Embryonic facial prominence (tissue), 1 donor: ENCODE data around the gene LINGO1.

Experiments used
- DNase-seq: peaks from one replicate; pipeline ENCODE4 v3.0.0-alpha.2; 2016; ENCODE audit errors: extremely low spot score

LINGO1 gene

DNA sequence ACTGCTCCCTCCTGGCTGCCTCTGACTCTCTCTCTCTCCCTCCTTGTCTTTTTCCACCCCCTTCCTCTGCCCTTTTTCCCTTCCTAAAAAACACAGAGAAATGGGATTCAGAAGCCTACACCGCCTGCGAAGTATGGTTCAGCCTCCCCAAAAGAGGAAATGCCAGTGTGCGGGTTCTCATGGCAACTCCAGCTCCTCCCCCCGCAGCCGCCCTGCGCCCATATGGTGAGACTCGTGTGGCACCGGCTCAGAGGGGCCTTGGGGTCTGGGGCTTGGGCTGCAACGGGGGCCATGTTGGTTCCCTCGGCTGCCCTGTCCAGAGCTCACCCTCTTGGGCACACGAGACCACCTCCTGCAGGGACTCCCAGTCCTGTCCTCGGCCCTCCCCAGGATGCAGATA is 23.6 kb upstream of the LINGO1 start:
- no peak for DNase-seq

DNA sequence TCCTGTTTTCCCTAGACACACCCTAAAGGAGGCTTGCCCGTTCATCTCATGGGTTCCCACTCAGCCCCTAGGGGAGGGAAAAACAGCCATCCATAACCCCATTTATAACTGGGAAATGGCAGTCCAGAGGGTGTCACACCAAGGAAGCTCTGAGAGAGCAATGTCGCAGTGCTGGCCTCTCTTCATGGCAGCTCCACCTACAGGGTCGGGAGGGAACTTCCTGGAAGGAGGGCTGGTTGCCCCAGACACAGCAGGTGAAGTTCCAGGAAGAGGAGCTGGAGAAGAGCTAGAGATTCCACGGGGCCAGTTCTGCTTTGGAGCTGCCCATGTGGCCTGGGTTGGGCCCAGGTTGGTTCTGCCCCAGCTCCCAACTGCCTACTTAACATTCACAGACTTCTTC is 22.3 kb upstream of the LINGO1 start:
- no peak for DNase-seq

DNA sequence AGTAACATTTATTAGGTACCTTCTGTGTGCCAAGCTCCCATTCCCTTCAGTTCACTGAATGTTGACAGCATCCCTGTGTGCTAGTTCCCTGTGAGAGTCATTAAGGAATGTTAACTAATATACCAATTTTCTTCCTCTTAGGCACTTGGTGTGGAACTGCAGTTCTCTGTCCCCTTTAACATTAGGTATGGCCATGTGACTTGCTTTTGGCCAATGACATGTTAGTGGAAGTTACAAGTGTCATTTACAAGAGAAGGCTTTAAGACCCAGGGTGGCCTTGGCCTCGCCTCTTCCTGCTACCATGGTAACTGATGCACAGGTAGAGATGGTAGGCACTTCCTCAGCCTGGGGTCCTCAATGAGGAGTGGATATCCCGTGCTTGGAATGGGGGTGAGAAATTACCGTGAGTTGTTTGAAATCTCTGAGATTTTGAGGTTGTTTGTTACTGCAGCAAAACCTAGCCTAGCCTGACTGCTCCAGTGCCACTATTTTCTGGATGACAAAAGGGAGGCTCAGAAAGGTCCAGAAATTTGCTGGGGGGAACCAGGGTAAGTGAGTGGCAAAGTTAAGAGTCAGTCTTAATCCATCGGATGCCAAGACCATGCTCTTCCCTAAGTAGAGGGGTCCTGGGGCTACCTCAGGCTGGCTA is 21.2 kb upstream of the LINGO1 start:
- no peak for DNase-seq

DNA sequence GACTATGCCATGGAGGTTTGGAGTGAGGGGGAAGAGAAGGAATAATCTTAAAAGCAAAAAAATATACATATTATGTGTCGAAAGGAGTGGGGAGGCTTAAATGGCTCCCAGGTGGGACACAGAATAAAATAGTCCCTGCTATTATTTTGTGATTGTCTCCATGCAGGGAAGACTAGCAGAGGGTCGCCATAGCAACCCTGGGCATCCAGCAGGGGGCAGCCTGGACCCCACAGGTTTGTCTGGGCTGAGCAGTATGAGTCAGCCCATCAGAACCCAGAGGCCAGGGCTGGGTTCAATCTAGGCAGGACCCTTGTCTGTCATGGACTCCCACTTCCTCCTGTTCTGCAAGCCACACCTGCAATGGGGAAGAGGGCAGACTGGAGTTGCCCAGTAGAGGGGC is 17.6 kb upstream of the LINGO1 start:
- DNase-seq = no peak

DNA sequence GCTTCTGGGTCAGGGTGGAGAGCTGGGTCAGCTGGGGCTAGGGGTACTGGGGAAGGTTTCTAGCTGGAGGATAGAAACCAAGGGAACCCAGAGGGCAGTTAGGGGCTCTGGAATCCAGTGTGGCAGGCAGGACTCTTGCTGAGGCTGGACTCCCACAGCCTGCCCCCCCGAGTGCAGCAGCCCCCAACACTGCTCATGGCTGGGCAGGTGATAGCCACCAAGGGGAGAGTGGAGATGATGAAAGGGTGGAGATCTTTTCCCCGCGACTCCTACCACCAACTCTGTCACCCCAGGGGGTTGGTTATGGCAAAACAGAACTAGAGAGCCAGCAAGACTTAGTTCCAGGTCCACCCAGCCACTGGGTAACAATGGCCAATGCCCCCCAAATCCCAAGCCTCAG is 16.9 kb upstream of the LINGO1 start:
- no peak for DNase-seq

DNA sequence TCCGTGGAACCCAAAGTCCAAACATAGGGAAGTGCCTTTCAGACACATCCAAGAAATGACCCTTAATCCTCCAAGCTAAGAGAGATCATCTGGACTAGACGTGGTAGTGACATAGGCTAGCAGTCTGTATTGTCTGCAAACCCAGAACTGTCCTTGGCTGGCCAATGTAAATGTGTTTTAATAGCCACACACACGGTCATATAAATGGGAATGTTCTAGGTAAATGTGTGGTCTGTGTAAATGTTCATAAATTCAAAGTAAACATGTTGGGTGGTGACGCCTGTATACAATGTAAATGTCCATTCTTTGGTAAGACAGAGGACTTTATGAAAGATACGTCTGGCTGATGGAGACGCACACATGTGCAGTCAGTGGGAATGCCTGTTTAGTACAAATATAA is 16.3 kb upstream of the LINGO1 start:
- DNase-seq = no peak

DNA sequence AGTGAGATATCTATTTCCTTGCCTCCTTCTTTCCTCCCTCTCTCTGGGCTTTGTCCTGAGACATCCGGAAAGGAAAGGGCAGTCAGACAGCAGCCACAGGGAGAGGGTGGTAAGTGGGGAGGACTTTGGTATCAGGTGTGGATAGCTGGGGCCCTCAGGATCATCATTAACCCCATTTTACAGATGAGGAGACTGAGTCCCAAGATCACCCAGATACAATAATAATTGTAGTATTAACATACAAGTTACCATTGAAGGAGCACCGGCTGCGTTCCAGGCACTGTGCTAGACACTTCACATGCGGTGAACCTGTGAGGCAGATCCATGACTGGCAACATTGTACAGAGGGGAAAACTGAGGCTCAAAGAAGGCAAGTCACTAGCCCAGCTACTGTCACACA is 15.2 kb upstream of the LINGO1 start:
- no peak for DNase-seq

DNA sequence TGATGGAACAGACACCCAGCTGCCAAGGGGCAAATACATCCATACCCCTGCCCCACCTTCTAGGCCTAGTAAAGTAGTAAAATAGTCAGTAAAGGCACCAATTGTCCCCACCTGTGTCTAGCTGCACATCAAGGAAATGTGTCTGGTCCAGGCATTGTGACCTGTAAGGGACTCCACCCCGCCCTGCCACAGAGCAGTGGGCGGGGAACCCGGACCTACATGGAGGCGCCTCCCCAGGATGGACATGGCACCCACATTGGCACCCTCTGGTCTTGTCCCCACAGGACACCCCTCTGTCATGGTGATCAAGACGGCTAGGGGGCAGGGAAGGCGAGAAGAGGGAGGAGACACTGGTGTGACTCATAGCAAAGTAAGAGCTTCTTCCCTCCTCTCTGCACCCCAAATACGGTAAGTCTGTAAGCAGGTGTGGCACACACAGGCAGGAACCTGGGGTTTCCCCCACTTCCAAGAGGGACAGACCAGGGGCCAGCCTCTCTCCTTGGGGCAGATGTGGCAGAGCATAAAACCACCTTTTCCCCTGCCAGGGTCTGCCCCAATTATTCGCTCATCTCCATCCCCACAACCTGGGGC is 13.5 kb upstream of the LINGO1 start:
- no peak for DNase-seq

DNA sequence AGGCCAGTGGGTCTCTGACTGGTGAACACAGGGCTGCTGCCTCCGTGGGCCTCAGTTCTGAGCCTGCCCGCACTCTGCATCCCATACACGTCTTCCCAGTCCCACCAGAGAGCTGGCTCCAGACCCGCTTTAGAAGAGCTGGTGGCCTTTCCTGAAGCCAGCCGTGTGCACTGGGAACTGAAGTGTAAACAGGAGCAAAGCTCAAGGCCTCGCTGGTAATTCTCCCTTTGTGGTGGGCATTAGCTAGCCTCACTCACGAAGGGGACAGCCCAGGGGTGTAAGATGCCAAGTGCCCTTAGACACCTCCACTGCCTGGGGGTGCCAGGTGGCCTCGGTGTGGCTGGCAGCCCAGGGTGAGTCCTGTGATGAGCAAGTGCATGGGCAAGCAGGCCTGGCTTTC is 12.9 kb upstream of the LINGO1 start:
- no peak for DNase-seq

DNA sequence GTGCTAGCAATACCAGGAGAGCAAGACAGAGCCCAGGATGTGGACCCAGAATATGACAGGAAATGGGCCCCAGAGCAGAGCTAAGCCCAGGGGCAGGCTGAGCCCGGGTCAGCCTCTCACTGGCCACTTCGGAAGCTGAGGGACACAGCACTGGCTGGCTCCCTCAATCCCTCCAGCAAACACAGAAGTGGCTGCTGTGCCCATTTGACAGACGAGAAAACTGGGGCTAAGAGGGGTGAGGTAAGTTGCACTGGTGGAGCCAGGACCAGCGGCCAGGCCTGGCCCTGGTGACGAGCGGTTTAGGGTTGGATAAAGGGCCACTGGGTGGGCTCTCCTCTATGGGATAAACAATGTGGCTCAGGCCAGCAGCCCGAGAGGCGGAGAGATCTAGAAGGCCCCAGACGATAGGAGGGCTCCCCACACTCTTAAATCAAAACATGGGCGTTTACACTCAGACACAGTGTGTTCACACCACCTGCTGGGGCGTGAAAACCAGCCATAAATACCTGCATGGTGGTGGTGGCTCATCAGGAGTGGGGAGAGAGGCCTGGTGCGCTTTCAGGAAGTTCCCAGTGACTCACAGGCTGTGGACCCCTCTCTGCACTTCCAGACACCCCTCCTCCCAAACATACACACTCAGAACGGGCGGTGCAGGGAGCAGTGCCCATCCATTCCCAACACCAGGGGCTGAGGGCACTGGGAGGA is 12.0 kb upstream of the LINGO1 start:
- no peak for DNase-seq

DNA sequence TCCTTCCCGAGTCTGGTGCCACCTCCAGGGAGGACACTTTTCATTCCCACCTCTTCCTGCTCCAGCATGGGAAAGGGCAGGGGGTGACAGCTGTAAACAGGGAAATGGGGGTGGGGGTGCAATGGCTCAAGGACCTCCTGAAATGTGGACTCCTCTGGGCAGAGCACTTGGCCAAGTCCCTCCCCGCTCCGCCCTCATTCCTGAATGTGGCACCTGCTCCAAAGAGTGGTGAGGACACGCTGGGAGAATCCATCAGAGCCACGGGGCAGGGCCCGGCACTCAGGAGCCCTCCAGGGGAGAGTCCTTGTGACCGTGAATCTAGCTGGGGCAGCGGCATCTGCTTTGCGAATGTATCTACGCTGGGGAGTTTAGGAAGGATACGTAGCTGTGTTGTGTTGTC is 11.1 kb upstream of the LINGO1 start:
- DNase-seq = no peak

DNA sequence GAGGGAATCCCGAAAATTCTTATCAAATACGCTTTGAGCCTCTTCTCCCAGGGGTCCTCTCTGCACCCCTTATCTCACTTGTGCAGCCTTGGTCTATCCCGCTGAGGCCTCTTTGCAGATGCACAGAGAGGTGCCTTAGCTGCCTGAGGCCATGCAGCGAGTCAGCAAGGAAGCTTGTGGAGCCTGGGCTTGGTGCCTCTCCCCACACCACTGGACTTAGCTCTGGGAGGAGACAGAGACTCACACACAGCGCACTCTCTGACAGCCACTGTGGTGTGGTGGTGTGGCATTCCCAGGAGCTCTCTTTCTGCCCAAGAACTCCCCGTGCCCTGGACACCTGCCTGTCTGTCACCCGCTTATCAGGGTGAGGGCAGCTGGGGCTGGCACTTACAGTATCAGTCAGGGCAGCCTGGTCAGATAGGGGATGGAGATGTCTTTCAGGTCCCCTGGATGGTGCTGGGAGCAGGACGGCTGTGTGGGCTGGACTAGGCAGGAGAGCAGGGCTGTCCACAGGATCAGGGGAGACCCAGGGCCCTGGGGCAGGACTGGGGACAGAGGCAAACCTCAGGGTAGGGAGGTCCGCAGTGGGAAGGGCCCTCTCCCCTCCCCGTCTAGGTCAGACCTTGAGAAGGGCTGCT is 10.2 kb upstream of the LINGO1 start:
- DNase-seq = no peak

DNA sequence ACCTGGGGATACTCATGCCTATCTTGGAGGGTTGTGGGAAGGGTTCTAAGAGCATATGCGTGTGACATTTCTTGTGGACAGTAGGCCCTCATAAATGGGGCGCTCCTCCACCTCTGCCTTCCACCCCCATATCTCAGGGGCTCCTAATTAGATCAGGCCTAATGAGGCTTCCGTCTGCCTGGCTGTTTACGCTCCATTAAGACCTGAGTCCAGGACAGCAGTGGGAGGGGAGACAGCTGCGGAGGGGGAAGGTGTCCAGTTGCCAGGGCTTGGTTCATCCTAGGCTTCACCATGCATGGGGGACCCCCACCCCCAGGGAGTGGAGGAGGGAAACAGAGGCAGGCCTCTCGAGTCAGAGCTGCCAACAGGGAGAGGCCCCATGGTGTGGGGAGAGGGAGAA is 9.3 kb upstream of the LINGO1 start:
- no peak for DNase-seq

DNA sequence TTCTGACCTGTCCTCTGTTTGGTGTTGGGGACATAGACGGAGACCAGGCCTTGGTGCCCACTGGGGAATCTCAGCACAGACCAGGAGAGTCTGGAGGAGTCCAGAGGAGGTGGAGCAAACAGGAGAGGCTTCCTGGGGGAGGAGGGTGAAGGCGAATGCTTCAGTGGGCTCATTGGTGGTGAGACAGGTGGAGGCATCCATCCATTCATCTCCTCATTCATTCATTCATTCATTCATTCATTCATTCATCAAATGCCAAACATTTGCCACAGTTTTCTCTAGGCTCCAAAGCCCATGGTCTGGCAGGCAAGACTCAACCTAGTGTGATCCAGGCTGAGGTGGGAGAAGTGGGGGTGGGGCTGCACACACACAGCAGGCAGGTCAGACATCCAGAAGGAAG is 7.9 kb upstream of the LINGO1 start:
- no peak for DNase-seq

DNA sequence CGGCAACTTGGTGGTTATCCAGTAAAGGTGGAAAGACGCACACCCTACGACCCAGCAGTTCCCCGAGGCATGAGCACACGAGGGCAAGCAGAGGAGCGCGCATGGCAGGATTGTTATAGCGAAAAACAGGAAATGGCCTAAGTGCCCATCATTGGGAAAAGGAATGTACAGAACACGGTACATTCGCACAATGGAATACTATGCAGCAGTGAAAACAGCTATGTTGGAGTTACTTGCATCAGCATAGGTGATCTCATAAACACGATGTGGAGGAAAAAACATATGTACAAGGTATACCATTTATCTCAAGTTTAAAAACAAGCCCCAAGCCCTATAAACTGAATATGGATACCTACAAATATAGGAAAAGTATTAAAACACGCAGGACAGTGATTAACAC is 6.7 kb upstream of the LINGO1 start:
- DNase-seq = no peak

DNA sequence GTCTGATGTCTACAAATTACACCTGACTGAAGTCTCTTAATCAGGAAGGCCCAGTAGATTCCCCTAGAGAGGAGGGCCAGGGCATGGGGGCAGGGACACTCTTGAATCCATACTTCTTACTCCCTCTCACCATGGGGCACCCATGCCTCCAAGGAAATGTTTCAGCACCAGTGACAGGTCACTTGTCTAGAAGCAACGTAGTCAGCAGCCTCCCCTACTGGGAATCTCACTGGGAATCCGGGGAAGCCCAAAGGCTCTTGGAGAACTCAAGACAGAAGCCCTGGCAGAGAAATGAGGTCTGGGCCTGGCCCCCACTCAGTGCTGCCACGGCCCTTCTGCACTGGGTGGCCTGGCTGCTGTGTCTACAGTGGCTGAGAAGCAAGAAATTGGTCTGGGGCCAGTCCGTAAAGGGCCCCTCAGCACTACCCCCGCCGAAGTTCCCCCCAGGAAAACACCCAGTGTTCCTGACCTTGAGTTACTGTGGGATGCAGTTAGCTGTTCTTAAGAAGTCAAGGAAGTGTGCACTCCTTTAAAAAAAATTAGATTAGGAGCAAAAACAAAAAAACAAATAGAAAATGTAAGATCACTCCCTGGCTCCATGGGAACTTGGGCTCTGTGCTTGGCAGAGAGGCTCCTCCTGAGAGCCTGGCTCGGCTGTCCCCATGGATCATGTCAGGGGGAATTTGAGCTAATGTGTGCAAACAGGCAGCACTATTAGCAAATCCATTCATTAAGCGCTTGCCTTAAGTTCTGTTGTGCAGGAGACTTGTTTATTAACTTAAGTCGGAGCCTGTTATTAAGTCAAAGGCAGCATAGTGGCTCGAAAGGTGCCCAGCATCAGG is 5.4 kb upstream of the LINGO1 start:
- no peak for DNase-seq

DNA sequence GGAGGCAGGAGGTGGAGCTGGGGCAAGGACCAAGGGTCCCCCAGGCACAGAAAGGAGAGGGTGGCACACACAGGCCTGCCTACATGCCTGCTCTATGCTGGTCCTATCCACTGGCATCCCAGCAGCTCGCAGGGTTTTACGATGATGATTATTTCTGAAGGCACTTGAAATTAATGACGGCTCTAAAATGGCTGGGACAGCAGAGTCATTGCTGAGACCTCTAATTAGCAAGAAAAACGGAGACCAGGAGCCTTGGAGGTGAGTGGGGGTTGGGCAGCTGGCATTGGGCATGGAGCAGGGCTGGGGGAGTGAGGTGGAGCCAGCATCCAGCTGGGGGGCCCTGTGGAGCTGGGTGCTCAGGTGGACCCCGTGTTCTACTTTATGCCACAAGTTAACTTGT is 3.5 kb upstream of the LINGO1 start:
- DNase-seq = no peak

DNA sequence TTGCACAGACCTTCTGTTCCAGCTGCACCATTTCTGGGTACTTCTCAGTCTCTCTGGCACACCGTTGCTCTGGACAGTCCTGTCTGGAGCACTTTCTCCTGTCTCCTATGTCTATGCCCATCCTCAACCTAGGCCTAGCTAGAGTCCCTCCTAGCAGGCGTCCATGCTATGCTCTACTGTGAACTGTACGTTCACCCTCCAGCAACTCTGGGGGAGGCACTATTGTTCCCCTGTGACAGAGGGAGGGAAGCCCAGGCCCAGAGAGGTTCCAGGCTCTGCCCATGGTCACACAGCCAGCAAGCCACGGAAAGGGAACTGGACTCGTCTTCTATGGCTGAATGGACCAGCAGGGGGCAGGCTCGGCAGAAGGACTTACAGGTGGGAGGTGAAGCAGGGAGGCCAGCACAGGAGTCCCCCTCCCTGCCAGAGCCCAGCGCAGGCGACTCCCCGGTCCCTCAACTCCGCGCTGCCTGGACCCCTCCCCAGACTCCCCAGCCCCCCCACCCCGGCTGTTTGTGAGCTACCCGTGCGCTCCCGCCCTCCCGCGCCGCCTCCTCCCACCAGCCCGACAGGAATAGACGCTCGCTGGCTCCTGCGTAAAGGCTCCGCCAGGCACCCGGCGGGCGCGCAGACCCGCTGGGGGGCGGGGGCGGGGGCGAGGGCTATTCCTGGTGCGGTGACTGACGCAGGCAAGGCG is 1.7 kb upstream of the LINGO1 start:
- no peak for DNase-seq

DNA sequence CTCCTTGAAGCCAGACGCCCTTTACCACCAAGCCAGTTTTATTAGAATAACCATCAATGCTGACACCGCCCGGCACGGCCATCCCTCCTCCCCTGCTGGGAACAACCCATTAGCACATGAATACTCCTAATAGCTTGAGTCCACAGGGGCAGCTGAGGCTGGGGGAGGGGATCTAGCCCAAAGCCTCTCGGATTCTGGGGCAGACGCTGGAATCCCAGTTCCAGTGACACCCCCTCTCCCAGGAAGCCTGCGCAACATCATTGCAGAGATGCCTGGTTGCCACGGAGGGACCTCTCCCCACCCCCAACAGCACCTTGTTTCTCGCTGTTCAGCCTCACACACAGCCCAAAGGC is 1.2 kb upstream of the LINGO1 start:
- DNase-seq = no peak

DNA sequence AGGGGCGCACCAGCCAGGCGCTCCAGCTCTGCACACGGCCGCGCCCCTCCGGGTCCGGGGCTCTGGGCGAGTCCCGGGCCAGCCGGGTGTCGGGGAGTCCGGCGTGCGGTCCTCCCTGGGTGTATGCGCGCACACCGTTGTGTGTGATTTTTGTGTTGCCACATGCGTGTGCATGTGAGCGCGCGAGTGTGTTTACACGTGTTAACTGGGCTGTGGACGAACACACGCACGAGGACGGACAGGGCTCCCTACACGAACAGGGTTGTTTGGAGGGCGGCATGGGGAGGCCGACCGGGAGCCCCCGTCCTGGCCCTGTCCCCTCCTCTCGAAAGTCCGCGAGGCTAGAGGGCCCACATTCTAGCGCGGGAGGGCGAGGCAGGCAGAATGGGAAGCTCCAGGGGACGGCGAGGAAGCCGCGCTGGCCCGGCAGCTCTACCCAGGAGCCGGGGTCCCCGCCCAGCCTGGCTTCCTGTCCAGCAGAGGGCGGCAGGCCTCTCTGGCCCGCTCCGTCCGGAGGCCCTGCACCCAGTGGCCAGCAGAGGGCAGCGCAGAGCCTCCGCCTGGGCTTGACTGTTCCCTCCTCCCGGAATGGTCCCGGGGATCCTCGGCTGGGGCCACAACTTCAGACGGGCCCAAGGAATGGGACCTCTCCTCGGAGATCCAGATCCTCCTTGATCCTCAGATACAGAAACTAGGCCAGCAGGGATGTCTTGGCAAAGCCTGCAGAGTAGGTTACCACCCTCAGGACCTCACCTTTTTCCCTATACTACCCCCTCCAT is 611 bp upstream of the LINGO1 start:
- DNase-seq = peak; percentile 24
